ENCODE results near the gene MGRN1. TPM values are rescaled to one million over a fixed set of nuclear protein-coding genes. Genes with fewer than 3 reads are reported as not detected.

The MGRN1 gene
- total RNA-seq, 6 donors from 2014 or later, result 49.0 to 148 (median 99.1) TPM

GRCh38 chr16:4723071-4723767 lies 98.6 kb downstream of the MGRN1 start:
- Histone ChIP-seq H3K4me1 (no peaks in the 10 kb centered on the region), H3K27me3 (no peaks in the 10 kb centered on the region), H3K36me3 (peaks cover 5 to 62% (median 22%) of the 10 kb centered on the region in 4 donors), H3K9me3 (no peaks in the 10 kb centered on the region), H3K27ac (no peak overlapping the region), H3K4me3 (no peak overlapping the region)
- DNase-seq (no peak), ATAC-seq (ENCODE audit: low FRiP score in 2 of 2) (no peak)
- no peak for TF ChIP-seq EP300 (IDR thresholded peaks at IDR 0.05)
- TF ChIP-seq CTCF (IDR thresholded peaks at IDR 0.05), result no peak
- TF ChIP-seq POLR2A (IDR thresholded peaks at IDR 0.05), result no peak
- no peak for TF ChIP-seq POLR2AphosphoS5 (IDR thresholded peaks at IDR 0.05)
- WGBS, 2 donors, result 93 to 97% methylated on average over 14 of the region's 14 CpGs

GRCh38 chr16:4724661-4725270 lies 100.1 kb downstream of the MGRN1 start:
- Histone ChIP-seq H3K36me3 (peaks cover 8 to 71% (median 33%) of the 10 kb centered on the region in 4 donors), H3K4me3 (no peak overlapping the region)
- 90 to 96% methylated on average over 11 of the region's 11 CpGs for WGBS, 2 donors

GRCh38 chr16:4726616-4727015 lies 102.0 kb downstream of the MGRN1 start:
- H3K9me3 ChIP-seq, result no peaks in the 10 kb centered on the region
- whole genome bisulfite sequencing, 2 donors, result 90 to 97% methylated on average over 12 to 18 of the region's 18 CpGs
- TF ChIP-seq POLR2AphosphoS5 (IDR thresholded peaks at IDR 0.05) (no peak), CTCF (IDR thresholded peaks at IDR 0.05) (no peak), POLR2A (IDR thresholded peaks at IDR 0.05) (no peak), EP300 (IDR thresholded peaks at IDR 0.05) (no peak)
- ATAC-seq (ENCODE audit: low FRiP score in 2 of 2) (peak in 1 of 2 donors; percentile 12), DNase-seq (peak in 1 of 2 donors; percentile 65)
- no peak overlapping the region for H3K4me3 ChIP-seq
- H3K27me3 ChIP-seq, result no peaks in the 10 kb centered on the region
- no peaks in the 10 kb centered on the region for H3K4me1 ChIP-seq
- H3K36me3 ChIP-seq, result peaks cover 8 to 75% (median 34%) of the 10 kb centered on the region in 4 donors
- no peak overlapping the region for H3K27ac ChIP-seq

More at GRCh38 chr16:4724661-4725270, 100.1 kb downstream of the MGRN1 start:
- no peak for DNase-seq
- no peaks in the 10 kb centered on the region for H3K4me1 ChIP-seq
- no peak for ATAC-seq (ENCODE audit: low FRiP score in 2 of 2)
- TF ChIP-seq EP300 (IDR thresholded peaks at IDR 0.05) (no peak), CTCF (IDR thresholded peaks at IDR 0.05) (no peak), POLR2AphosphoS5 (IDR thresholded peaks at IDR 0.05) (no peak), POLR2A (IDR thresholded peaks at IDR 0.05) (no peak)
- no peak overlapping the region for H3K27ac ChIP-seq
- no peaks in the 10 kb centered on the region for H3K27me3 ChIP-seq
- H3K9me3 ChIP-seq, result no peaks in the 10 kb centered on the region

GRCh38 chr16:4728676-4729075 lies 104.0 kb downstream of the MGRN1 start:
- Histone ChIP-seq H3K4me3 (no peak overlapping the region), H3K4me1 (peaks cover 3 to 9% (median 5%) of the 10 kb centered on the region in 4 donors), H3K27me3 (no peaks in the 10 kb centered on the region), H3K9me3 (no peaks in the 10 kb centered on the region), H3K27ac (no peak overlapping the region), H3K36me3 (peaks cover 8 to 56% (median 34%) of the 10 kb centered on the region in 4 donors)
- ATAC-seq (ENCODE audit: low FRiP score in 2 of 2), result no peak
- TF ChIP-seq CTCF (IDR thresholded peaks at IDR 0.05) (no peak), POLR2AphosphoS5 (IDR thresholded peaks at IDR 0.05) (no peak), POLR2A (IDR thresholded peaks at IDR 0.05) (no peak), EP300 (IDR thresholded peaks at IDR 0.05) (no peak)
- WGBS, 2 donors, result 91 to 98% methylated on average over 6 to 8 of the region's 8 CpGs
- no peak for DNase-seq

Data from upper lobe of left lung (tissue), 6 donors.